ENCODE data around the gene KANK2.
"Not testable (repeated sequence)": the region's sequence is repeated elsewhere in the genome, so short reads cannot be mapped to it uniquely, and the experiment has no call there.

The KANK2 gene

DNA sequence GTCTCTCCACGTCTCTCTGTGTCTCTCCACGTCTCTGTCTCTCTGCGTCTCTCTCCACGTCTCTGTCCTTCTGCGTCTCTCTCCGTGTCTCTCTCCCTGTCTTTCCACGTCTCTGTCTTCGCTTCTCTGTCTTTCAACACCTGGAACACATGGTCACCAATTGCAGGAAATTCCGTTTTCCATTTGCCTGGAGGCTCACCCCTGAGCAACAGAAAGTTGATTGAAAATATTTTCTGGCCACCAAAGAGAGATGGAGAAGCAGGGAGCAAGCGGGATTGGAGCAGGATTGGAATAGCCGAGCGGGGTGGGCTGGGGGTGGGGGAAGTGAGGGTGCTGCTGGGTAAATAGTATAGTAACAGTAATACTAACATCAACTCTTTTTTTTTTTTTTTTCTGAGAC, 1.7 kb downstream of the KANK2 start:
- DNase-seq: no peak

GRCh38 chr19:11194656-11195558, 2.4 kb downstream of the KANK2 start:
- no peak for DNase-seq

DNA sequence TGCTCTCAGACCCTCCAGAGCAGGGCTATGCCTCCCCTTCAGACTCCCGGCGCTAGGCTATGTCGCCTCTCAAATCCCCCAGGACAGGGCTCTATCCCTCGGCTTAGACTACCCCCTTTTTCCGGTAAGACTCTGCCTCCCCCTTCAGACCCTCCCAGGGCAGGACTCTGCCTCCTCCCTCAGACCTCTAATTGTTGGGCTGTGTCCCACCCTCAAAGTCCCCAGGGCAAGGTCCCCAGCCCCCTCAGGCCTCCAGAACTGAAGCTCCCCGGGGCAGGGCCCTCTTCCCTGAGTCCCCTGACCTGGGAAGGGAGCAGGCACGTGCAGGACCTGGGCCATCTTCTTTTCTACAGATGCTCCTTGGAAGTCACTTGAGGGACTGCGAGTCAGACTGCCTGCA, 3.2 kb downstream of the KANK2 start:
- DNase-seq: no peak

- no peak for DNase-seq
Measured at GRCh38 chr19:11192957-11193939, 4.1 kb downstream of the KANK2 start.

- no peak for DNase-seq
Measured at GRCh38 chr19:11191934-11192333, 5.4 kb downstream of the KANK2 start.

DNA sequence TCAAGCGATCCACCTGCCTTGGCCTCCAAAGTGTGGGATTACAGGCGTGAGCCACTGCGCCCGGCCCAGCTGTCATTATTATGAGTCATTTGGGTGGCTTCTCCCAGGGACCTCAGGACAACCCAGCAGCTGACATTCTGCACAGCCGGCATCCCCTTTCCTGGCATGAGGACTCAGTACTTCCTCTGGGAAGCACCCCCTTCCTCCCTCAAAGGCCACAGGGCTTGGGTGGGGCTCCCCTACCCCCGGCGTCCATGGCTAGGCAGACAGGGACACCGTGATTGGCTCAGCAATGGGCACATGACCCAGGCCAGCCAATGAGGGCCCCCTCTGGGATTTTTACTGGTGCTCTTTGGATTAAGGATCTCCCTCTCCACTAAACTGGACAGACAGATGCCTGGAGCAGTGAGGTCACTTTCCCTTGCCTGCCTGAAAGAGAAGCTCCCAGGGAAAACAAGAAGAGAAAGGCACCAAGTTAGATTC, 6.0 kb downstream of the KANK2 start:
- peak; percentile 14 for DNase-seq

- DNase-seq: no peak
Measured at GRCh38 chr19:11190501-11190900, 6.8 kb downstream of the KANK2 start.

DNA sequence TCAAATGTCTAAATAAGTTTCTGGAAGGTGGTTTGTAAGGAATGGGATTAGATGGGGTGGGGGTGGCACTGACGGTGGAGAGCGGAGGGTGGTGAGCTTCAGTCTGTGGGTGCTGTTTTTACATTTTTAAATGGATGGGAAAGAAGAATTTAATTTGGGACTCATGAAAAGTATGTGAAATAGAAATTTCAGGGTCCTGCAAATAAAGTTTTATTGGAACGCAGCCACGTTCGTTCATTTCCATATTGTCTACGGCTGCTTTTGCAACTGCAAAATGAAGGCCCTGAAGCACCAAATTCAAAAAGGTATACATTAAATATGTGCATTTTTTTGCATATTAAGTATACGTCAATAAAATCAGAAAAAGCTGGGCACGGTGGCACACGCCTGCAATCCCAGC, 9.9 kb downstream of the KANK2 start:
- DNase-seq: no peak

GRCh38 chr19:11182994-11183393, 14.4 kb downstream of the KANK2 start:
- DNase-seq: no peak

DNA sequence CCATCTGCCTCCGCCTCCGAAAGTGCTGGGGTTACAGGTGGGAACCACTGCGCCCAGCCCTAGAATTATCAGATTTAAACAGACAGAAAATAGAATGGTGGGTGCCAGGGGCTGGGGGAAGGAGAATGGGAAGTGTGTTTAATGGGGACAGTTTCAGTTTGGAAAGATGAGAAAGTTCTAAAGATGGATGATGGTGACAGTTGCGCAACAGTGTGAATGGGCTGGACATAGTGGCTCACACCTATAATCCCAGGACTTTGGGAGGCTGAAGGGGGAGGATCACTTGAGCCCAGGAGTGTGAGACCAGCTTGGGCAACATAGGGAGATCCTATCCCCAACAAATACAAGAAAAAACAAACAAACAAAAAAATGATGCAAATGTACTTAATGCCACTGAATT, 15.9 kb downstream of the KANK2 start:
- no peak for DNase-seq

- DNase-seq: not testable (repeated sequence)
Measured at GRCh38 chr19:11180975-11181374, 16.4 kb downstream of the KANK2 start.

DNA sequence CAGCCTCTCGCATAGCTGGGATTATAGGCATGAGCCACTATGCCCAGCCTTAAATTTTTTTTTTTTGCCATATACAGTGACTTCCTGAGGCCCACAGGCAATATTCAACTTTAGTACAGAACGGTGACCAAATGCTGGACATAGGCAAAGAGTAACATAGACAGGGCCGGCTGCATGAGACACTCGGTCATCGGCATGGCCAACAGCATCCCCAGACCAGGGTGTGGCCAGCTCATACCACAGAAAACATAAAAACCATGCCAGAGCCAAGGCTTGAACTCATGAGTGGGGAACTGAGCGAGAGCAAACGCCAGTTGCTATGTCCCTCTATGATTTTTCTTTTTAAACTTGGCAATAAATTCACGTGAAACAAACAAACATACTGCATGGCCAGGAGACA, 17.0 kb downstream of the KANK2 start:
- DNase-seq: no peak

GRCh38 chr19:11179716-11180297, 17.5 kb downstream of the KANK2 start:
- no peak for DNase-seq

DNA sequence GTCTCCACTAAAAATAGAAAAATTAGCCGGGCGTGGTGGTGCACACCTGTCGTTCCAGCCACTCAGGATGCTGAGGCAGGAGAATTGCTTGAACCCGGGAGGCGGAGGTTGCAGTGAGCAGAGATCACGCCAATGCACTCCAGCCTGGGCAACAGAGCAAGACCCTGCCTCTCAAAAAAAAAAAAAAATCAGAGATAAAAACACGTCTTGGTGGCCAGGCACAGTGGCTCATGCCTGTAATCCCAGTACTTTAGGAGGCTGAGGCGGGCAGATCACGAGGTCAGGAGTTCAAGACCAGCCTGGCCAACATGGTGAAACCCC, 18.2 kb downstream of the KANK2 start:
- DNase-seq: not testable (repeated sequence)

- no peak for DNase-seq
Measured at GRCh38 chr19:11177592-11177991, 19.8 kb downstream of the KANK2 start.

DNA sequence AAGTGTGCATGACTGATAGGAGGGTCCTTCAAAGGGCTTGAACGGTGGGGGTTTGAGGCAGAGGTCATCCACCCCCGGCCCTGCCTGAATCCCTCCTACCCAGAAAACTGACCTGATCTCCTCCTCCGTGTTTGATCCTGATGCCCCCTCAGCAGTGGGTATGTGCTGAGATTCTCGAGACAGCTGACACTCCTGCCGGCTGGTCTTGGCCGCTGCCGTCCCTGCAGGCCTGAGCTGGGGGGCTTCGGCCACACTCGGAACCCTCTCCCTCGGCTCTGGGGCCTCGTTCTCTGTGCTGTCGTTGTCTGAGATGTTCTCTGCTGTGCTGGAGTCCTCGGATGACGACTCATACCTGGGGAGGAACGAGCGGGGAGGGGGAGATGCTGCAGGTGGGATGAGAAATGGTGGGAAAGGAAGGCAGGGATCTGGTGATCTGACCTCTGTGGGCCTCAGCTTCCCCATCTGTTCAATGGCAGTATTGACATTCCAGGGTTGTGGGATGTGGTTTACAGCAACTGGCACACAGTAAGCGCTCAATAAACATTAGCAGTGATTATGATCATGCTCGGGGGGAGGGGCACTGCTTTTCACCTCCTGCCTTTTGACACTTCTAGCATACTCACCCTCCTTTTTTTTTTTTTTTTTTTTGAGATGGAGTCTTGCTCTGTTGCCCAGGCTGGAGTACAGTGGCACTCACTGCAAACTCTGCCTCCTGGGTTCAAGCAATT, 20.7 kb downstream of the KANK2 start:
- DNase-seq: no peak

DNA sequence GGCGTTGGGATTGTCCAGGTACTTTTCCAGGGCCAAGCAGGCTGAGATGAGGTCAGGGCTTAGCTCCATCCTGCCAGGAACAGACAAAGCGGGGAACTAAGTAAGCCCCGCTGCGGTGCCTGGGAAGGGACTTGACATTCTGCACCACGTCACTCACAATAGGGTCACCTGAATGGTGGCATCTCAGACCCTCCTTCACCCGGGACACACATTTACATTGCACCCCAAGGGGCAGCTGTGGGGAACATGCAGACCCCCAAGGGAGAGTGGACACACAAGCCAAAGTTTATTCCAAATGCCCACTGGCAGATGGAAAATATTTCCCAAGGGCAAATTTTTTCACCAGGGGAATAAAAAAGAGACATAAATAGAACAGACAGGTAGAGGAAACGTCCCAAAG, 21.4 kb downstream of the KANK2 start:
- no peak for DNase-seq

DNA sequence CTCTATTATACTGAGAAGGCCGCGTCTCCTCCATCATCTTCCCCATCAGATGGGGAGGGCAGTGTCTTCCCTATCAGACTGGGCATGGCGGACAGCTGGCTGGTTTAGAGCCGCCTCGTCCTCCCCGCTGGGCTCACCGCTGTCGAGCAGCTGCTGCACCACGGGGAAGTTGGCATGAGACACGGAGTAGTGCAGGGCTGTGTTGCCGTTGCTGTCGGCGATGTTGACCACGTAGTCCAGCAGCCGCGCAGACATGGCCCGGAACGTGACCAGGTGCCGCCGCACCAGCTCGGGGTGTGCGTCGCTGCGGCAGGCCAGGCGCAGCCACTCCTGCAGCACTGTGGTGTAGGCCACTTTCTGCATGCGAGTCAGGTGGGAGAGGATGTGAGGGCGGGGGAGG, 23.0 kb downstream of the KANK2 start:
- DNase-seq: no peak

DNA sequence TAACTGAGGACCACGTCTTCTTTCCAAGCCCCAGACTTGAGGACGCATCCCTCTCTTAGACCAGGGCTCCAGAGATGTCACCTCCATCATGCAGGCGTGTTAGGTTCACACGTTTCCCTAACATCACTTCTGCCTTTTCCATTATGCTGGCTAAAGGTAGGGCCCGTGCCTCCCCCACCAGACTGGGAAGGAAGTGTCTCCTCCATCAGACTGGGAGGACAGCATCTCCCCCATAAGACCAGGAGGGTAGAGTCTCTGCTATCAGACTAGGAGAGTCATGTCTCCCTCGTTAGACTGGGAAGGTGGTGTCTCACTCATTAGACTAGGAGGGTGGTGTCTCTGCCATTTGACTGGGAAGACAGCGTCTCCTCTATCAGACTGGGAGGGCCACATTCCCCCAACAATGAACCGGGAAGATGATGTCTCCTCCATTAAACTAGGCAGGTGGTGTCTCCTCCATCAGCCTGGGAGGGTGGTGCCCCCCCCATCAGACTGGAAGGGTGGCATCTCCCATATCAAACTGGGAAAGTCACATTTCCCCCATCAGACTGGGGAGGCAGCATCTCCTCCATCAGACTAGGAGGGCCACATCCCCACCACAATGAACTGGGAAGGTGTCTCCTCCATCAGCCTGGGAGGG, 23.7 kb downstream of the KANK2 start:
- no peak for DNase-seq

DNA sequence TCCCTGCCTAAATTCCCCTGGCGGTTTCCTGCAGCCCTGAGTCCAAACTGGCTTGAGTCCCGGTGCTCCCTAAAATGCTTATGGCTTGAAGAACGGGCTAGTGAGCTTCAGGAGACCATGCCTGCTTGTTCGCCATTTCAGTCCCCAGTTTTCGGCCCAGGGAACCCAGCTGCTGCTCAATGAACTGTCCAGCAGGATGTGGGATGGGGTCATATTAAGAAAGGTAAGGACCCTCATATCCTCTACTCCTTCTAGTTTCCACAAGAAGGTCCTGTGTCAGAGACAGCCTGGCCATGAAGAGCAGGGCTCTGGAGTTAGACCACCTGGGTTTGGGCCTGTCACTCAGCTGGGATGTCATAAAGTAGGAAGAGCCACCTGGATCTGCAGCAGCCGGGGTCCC, 24.8 kb downstream of the KANK2 start:
- DNase-seq: no peak

GRCh38 chr19:11171144-11171543, 26.2 kb downstream of the KANK2 start:
- DNase-seq: no peak

Measured in activated CD4-positive, alpha-beta T cell treated with anti-CD3 and anti-CD28 coated beads for 48 hours (primary cell).